ENCODE measurements around the gene PLEKHH1. TPM values are rescaled to one million over a fixed set of nuclear protein-coding genes. Genes with fewer than 3 reads are reported as not detected.
"Not testable (repeated sequence)": the region's sequence is repeated elsewhere in the genome, so short reads cannot be mapped to it uniquely, and the experiment has no call there.

PLEKHH1 gene
- polyA plus RNA-seq, 1 donor = 1.7 TPM

GRCh38 chr14:67529947-67530935 lies 2.8 kb upstream of the PLEKHH1 start:
- no peak for DNase-seq (ENCODE audit: low read depth)

GRCh38 chr14:67532606-67532997 lies 488 bp upstream of the PLEKHH1 start:
- DNase-seq (ENCODE audit: low read depth) = no peak

- DNase-seq (ENCODE audit: low read depth) = no peak
Measured at GRCh38 chr14:67533754-67534085, 630 bp downstream of the PLEKHH1 start.

- no peak for DNase-seq (ENCODE audit: low read depth)
Measured at GRCh38 chr14:67536087-67536486, 3.0 kb downstream of the PLEKHH1 start.

GRCh38 chr14:67537736-67538135 lies 4.6 kb downstream of the PLEKHH1 start:
- DNase-seq (ENCODE audit: low read depth) = no peak

GRCh38 chr14:67538501-67538900 lies 5.4 kb downstream of the PLEKHH1 start:
- DNase-seq (ENCODE audit: low read depth) = no peak

- no peak for DNase-seq (ENCODE audit: low read depth)
Measured at GRCh38 chr14:67539116-67539515, 6.0 kb downstream of the PLEKHH1 start.

GRCh38 chr14:67541448-67542387 lies 8.6 kb downstream of the PLEKHH1 start:
- no peak for DNase-seq (ENCODE audit: low read depth)

- DNase-seq (ENCODE audit: low read depth) = not testable (repeated sequence)
Measured at GRCh38 chr14:67542620-67543019, 9.5 kb downstream of the PLEKHH1 start.

- DNase-seq (ENCODE audit: low read depth) = no peak
Measured at GRCh38 chr14:67544590-67544989, 11.5 kb downstream of the PLEKHH1 start.

- no peak for DNase-seq (ENCODE audit: low read depth)
Measured at GRCh38 chr14:67547224-67547780, 14.2 kb downstream of the PLEKHH1 start.

GRCh38 chr14:67549734-67550133 lies 16.6 kb downstream of the PLEKHH1 start:
- DNase-seq (ENCODE audit: low read depth) = no peak

- DNase-seq (ENCODE audit: low read depth) = no peak
Measured at GRCh38 chr14:67551123-67551522, 18.0 kb downstream of the PLEKHH1 start.

- DNase-seq (ENCODE audit: low read depth) = no peak
Measured at GRCh38 chr14:67551940-67552339, 18.9 kb downstream of the PLEKHH1 start.

GRCh38 chr14:67553547-67553946 lies 20.5 kb downstream of the PLEKHH1 start:
- no peak for DNase-seq (ENCODE audit: low read depth)

- DNase-seq (ENCODE audit: low read depth) = no peak
Measured at GRCh38 chr14:67554341-67554740, 21.3 kb downstream of the PLEKHH1 start.

- no peak for DNase-seq (ENCODE audit: low read depth)
Measured at GRCh38 chr14:67555518-67556090, 22.5 kb downstream of the PLEKHH1 start.

- DNase-seq (ENCODE audit: low read depth) = no peak
Measured at GRCh38 chr14:67556671-67557070, 23.6 kb downstream of the PLEKHH1 start.

- no peak for DNase-seq (ENCODE audit: low read depth)
Measured at GRCh38 chr14:67557118-67557517, 24.0 kb downstream of the PLEKHH1 start.

GRCh38 chr14:67557656-67558055 lies 24.6 kb downstream of the PLEKHH1 start:
- DNase-seq (ENCODE audit: low read depth) = no peak

GRCh38 chr14:67559639-67560038 lies 26.5 kb downstream of the PLEKHH1 start:
- DNase-seq (ENCODE audit: low read depth) = no peak

Measured in forelimb muscle (tissue), 1 donor.